Neuron (in vitro differentiated cells): Measurements from ENCODE around the gene ACAA1.

ENCODE experiments used
- H2AFZ ChIP-seq: one replicate; pipeline ENCODE4 v1.6.1; 2013; ENCODE audit warnings: low read depth, mild to moderate bottlenecking, inconsistent platforms, low read length, moderate library complexity
- H3K27me3 ChIP-seq: one replicate; pipeline ENCODE4 v1.6.1; 2013; ENCODE audit warnings: low read length; ENCODE audit not compliant: insufficient read depth
- H3K36me3 ChIP-seq: one replicate; pipeline ENCODE4 v1.6.1; 2013; ENCODE audit warnings: low read length; ENCODE audit not compliant: insufficient read depth
- H3K4me1 ChIP-seq: one replicate; pipeline ENCODE4 v1.6.1; 2013; ENCODE audit warnings: low read length; ENCODE audit not compliant: insufficient read depth
- H3K4me3 ChIP-seq: 2 replicates; pipeline ENCODE4 v1.5.1; 2013; ENCODE audit warnings: mild to moderate bottlenecking, low read length, moderate library complexity
- H3K9me3 ChIP-seq: one replicate; pipeline ENCODE4 v1.6.1; 2013; ENCODE audit warnings: low read length

Gene ACAA1

DNA sequence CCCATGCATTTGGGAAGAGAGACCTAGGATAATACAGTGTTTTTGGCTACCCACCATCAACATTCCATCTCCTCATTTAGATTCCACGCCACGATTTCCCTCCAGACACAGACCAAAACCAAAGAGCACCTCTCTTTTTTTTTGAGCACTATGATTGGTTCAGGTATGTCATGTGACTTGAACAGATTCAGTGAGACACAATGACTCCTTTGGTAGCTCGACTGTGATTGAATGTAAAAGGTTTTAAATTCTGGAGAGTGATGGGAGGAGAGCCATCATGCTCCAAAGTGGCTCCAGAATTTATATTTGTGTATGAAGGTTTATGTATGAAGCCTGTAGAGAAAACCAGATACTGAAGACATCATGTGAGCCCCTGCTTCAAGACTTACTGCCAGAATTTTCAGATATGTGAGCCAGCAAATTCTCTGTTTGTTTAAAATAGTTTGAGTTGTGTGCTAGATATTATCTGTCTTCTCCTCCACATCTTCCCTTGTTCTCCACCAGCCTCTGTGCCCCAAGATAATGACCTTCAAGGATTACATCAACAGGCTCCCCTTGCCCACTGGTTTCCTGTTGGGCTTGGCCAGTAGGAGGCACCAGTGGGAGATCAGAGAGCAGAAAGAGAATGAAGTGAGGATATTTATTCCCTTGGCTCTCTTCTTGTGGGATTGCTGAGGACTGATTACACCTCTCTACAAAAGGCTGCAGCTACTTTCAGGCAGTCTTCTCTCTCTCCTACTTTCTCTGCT is 14.0 kb upstream of the ACAA1 start:
- Histone ChIP-seq H2AFZ (no peak overlapping the region), H3K9me3 (peaks cover 4% of the 10 kb centered on the region), H3K4me1 (no peaks in the 10 kb centered on the region), H3K36me3 (no peaks in the 10 kb centered on the region), H3K27me3 (no peaks in the 10 kb centered on the region), H3K4me3 (no peak overlapping the region)

- H3K36me3 ChIP-seq, result no peaks in the 10 kb centered on the region
- no peaks in the 10 kb centered on the region for H3K27me3 ChIP-seq
- H3K9me3 ChIP-seq, result peaks cover 5% of the 10 kb centered on the region
- H3K4me1 ChIP-seq, result no peaks in the 10 kb centered on the region
- no peak overlapping the region for H2AFZ ChIP-seq
- H3K4me3 ChIP-seq, result no peak overlapping the region
Observed at GRCh38 chr3:38149708-38150107, 12.8 kb upstream of the ACAA1 start.

GRCh38 chr3:38148311-38148882 is 11.5 kb upstream of the ACAA1 start:
- H2AFZ ChIP-seq, result no peak overlapping the region
- no peaks in the 10 kb centered on the region for H3K27me3 ChIP-seq
- peaks cover 5% of the 10 kb centered on the region for H3K9me3 ChIP-seq
- H3K4me1 ChIP-seq, result no peaks in the 10 kb centered on the region
- H3K4me3 ChIP-seq, result no peak overlapping the region
- no peaks in the 10 kb centered on the region for H3K36me3 ChIP-seq

GRCh38 chr3:38147421-38147820 is 10.5 kb upstream of the ACAA1 start:
- Histone ChIP-seq H3K9me3 (peaks cover 5% of the 10 kb centered on the region), H2AFZ (no peak overlapping the region), H3K4me1 (no peaks in the 10 kb centered on the region), H3K36me3 (no peaks in the 10 kb centered on the region), H3K4me3 (no peak overlapping the region), H3K27me3 (no peaks in the 10 kb centered on the region)

GRCh38 chr3:38146504-38146903 is 9.6 kb upstream of the ACAA1 start:
- Histone ChIP-seq H3K4me1 (no peaks in the 10 kb centered on the region), H3K27me3 (no peaks in the 10 kb centered on the region), H3K36me3 (no peaks in the 10 kb centered on the region), H2AFZ (no peak overlapping the region), H3K9me3 (peaks cover 5% of the 10 kb centered on the region), H3K4me3 (no peak overlapping the region)

DNA sequence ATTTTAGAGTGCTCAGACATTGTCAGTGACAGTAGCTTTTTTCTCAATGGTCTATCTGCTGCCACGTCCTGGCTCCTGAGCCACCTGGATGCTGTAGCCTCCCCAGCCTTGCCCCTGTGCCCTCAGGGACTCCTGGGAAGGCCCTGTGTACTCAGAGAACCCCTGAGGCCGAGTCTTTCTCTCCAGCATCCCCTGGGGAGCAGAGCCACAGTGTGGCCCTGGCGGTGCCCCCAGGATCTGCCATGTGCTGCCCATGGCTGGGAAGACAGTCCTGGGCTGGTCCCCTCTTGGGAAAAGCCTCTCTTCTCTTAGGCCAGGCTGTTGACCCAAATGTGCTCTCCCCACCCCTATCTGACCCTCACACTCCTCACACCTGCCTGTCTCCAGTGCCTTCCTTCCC is 6.6 kb upstream of the ACAA1 start:
- Histone ChIP-seq H3K4me1 (no peaks in the 10 kb centered on the region), H3K27me3 (no peaks in the 10 kb centered on the region), H3K4me3 (no peak overlapping the region), H2AFZ (no peak overlapping the region), H3K9me3 (peaks cover 5% of the 10 kb centered on the region), H3K36me3 (no peaks in the 10 kb centered on the region)

DNA sequence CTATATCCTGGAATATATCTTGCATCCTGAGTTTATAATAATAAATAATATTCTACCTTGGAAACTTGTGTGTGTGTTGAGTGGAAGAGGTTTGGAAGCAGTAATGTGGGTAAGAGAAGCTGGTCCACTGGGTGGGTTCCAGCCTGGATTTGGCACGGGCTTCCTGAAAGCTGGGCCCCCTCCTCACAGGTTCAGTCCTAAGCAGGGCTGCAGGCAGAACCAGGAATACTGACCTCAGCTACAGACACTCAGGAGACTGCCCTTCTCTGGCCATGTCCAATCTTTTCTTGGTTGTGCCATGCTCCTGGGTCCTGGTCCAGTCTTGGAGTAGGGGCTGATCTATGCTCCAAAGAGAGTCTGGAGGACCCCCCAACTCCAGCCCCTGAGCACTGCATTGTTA is 6.0 kb upstream of the ACAA1 start:
- Histone ChIP-seq H3K27me3 (no peaks in the 10 kb centered on the region), H2AFZ (no peak overlapping the region), H3K36me3 (no peaks in the 10 kb centered on the region), H3K9me3 (peaks cover 5% of the 10 kb centered on the region), H3K4me3 (no peak overlapping the region), H3K4me1 (no peaks in the 10 kb centered on the region)

DNA sequence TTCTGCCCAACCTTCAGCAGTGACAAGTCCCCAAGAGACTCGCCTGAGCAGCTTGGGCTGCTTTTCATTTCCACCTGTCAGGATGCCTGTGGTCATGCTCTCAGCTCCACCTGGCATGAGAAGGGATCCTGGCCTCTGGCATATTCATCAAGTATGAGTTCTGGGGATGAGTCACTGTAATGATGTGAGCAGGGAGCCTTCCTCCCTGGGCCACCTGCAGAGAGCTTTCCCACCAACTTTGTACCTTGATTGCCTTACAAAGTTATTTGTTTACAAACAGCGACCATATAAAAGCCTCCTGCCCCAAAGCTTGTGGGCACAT is 5.0 kb upstream of the ACAA1 start:
- Histone ChIP-seq H3K4me1 (peaks cover 4% of the 10 kb centered on the region), H3K27me3 (no peaks in the 10 kb centered on the region), H3K9me3 (peaks cover 5% of the 10 kb centered on the region), H2AFZ (no peak overlapping the region), H3K36me3 (no peaks in the 10 kb centered on the region), H3K4me3 (no peak overlapping the region)

DNA sequence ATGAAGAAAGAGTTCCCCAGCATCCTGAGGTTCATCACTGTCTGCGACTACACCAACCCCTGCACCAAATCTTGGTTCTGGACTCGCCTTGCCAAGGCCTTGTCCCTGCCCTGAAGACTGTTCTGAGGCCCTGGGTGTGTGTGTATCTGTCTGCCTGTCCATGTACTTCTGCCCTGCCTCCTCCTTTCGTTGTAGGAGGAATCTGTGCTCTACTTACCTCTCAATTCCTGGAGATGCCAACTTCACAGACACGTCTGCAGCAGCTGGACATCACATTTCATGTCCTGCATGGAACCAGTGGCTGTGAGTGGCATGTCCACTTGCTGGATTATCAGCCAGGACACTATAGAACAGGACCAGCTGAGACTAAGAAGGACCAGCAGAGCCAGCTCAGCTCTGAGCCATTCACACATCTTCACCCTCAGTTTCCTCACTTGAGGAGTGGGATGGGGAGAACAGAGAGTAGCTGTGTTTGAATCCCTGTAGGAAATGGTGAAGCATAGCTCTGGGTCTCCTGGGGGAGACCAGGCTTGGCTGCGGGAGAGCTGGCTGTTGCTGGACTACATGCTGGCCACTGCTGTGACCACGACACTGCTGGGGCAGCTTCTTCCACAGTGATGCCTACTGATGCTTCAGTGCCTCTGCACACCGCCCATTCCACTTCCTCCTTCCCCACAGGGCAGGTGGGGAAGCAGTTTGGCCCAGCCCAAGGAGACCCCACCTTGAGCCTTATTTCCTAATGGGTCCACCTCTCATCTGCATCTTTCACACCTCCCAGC is 4.4 kb upstream of the ACAA1 start:
- H3K4me3 ChIP-seq, result no peak overlapping the region

GRCh38 chr3:38140326-38141172 is 3.6 kb upstream of the ACAA1 start:
- H3K4me3 ChIP-seq, result no peak overlapping the region
- no peaks in the 10 kb centered on the region for H3K27me3 ChIP-seq
- H3K9me3 ChIP-seq, result no peaks in the 10 kb centered on the region
- no peaks in the 10 kb centered on the region for H3K36me3 ChIP-seq
- peaks cover 12% of the 10 kb centered on the region for H3K4me1 ChIP-seq
- no peak overlapping the region for H2AFZ ChIP-seq

More for the DNA sequence above, 4.4 kb upstream of the ACAA1 start:
- Histone ChIP-seq H3K9me3 (peaks cover 4% of the 10 kb centered on the region), H2AFZ (no peak overlapping the region), H3K4me1 (peaks cover 4% of the 10 kb centered on the region), H3K27me3 (no peaks in the 10 kb centered on the region), H3K36me3 (no peaks in the 10 kb centered on the region)

DNA sequence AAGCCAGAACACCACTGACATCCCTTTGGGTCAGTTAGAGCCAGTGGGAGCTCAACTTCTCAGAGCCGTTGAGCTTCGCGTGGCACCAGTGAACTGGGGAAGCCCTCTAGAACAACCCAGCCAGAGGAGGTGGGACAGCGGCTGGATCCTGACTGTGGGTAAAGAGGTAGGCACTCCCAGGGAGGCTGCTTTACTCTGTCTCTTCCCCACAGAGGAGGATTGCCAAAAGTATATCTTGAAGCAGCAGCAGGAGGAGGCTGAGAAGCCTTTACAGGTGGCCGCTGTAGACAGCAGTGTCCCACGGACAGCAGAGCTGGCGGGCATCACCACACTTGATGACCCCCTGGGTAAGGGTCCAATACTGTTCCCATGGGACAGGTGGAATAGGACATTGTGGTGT is 2.7 kb upstream of the ACAA1 start:
- no peaks in the 10 kb centered on the region for H3K27me3 ChIP-seq
- H2AFZ ChIP-seq, result no peak overlapping the region
- no peak overlapping the region for H3K4me3 ChIP-seq

GRCh38 chr3:38139191-38139590 is 2.3 kb upstream of the ACAA1 start:
- Histone ChIP-seq H3K4me3 (peak overlapping the region; percentile 31), H3K36me3 (peaks cover 6% of the 10 kb centered on the region), H3K4me1 (peaks cover 12% of the 10 kb centered on the region), H2AFZ (no peak overlapping the region), H3K9me3 (no peaks in the 10 kb centered on the region), H3K27me3 (no peaks in the 10 kb centered on the region)

More for the DNA sequence above, 2.7 kb upstream of the ACAA1 start:
- Histone ChIP-seq H3K4me1 (peaks cover 12% of the 10 kb centered on the region), H3K36me3 (peaks cover 4% of the 10 kb centered on the region), H3K9me3 (no peaks in the 10 kb centered on the region)
